ENCODE measurements around the gene ACBD4.

DNA sequence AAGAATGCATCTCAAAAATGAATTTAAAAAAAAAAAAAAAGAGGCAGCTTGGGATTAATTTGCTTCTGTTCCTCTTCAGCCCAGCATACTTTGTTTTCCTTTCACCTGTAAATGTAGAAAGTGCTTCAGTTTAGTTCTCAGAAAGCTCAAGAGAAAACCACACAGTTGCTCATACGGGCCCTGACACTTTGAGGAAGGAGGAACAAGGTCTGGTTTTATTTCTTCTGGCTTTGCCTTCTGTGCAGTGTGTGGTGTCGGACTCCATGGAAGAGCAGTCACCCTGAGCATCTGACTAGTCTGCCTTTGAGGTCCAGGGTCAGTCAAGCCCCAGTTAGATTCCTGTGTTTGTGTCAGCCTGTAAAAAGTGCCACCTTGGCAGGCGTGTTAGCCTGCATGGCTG lies 46.7 kb upstream of the ACBD4 start:
- TF ChIP-seq POLR2A (IDR thresholded peaks at IDR 0.05; ENCODE audit: low read length) (no peak), GATA1 (IDR thresholded peaks at IDR 0.05; ENCODE audit: low read depth, low read length) (no peak)

All from erythroblast (primary cell).